Measurements from ENCODE around the gene THG1L.
A peak's percentile ranks its signal among the peaks of the same experiment; 100 is the strongest.

THG1L gene

DNA sequence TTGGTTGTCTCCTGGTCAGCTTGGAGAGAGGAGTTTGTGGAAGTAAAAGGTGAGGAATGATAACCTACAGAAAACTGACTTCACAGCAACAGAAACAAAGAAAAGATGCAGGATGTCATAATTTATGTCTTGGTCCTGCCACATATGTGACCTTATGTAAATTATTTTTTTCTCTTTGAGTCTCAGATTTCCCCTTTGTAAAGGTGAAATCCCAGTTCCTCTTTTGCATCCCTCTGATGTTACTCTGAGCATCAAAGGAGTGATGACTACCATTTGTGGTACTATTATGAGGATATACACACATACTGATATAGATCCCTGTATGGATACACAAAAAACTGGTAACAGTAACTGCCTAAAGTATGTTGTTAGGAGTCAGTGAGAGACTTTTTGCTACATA lies 1.4 kb upstream of the THG1L start:
- no peak for DNase-seq

- no peak for DNase-seq
Observed at GRCh38 chr5:157730900-157731271, 334 bp upstream of the THG1L start.

DNA sequence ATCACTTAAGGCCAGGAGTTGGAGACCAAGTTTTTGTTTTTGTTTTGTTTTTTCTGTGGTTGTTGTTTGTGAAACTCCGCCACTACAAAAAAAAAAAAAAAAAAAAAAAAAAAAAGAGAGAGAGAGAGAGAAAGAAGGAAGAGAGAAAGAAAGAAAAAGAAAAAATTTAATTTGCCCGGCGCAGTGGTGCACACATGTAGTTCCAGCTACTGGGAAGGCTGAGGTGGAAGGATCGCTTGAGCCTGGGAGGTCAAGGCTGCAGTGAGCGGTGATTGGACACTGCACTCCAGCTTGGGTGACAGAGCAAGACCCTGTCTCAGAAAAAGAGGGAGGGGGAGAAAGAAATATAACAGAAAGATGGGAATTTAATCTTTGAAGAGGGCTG lies 902 bp downstream of the THG1L start:
- DNase-seq = no peak

DNA sequence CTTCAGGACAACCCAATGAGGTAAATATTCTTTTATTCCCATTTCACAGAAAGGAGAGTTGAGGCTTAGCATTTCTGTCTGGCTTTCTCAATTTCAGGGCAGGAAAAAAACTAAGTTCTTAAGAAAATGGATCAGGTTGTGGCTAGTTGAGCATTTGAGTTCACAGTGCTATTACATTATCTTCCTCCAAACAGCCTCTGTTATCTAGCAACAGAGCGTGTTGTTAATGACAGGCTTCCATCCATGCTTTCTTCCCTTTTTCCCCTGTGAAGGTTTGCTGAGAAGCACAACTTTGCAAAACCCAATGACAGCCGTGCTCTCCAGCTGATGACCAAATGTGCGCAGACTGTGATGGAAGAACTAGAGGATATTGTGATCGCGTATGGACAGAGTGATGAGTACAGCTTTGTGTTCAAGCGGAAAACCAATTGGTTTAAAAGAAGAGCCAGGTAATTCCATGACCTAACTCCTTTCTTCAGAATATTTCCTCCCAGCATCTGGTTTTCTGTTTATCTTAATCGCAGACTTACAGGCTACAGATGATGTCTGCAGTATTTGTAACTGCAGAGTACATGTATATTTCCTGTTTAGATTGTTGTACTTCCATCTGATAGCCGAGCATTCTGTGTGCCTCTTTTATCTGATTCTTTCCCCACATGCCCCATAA lies 1.5 kb downstream of the THG1L start:
- no peak for DNase-seq

DNA sequence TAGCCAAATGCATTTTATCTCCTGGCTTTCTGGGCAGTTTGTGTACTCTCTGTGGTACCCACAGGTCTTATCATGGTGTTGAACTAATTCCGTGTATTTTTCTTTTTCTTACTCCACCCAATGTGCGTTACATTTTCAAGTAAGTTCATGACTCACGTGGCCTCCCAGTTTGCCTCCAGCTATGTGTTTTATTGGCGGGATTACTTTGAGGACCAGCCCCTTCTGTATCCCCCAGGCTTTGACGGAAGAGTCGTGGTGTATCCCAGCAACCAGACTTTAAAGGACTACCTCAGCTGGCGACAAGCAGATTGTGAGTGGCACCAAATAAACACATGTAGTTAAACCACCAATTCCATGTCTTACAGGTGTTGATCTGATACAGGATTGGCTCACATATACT lies 3.2 kb downstream of the THG1L start:
- DNase-seq = no peak

DNA sequence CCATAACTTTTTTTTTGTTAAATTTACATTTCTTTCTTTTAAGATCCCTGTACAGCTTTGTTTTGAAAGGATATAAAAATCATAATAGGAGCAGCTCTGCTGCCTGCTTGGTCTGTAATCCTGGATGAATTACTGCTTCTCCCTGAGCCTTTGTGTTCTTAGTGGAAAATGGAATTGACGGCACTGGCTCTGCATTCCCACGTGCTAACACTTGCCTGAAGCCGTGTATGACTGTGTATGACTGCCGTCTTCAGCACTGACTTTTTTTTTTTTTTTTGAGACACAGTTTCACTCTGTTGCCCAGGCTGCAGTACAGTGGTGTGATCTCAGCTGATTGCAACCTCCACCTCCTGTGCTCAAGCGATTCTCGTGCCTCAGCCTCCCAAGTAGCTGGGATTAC lies 4.8 kb downstream of the THG1L start:
- no peak for DNase-seq

- no peak for DNase-seq
Observed at GRCh38 chr5:157739388-157740228, 8.4 kb downstream of the THG1L start.

- DNase-seq = peak in 1 of 2 experiments; percentile 63
Observed at GRCh38 chr5:157740229-157740610, 9.0 kb downstream of the THG1L start.

DNA sequence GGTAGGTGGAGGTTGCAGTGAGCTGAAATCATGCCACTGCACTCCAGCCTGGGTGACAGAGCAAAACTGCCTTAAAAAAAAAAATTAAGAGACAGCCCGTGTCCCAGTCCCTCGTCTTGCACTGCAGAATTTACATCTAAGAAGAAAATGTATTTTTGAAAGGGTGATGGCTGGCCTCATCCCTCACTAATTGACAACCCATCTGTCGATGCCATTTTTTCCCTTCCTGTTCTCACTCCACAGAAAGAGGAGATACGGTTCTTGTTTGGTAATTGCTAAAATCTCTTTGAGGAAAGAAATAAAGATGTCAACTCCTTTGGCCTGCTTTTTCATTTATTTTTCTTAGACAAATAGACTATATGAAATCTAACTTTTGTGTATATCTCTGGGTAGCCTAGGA lies 9.9 kb downstream of the THG1L start:
- no peak for DNase-seq

- DNase-seq = peak; percentile 53 to 90
Observed at GRCh38 chr5:157743163-157744050, 12.2 kb downstream of the THG1L start, which contains the start of gene LSM11. Gene LSM11, plus strand, starts transcription at chr5:157743712. Its CDS starts 39 bp downstream, at chr5:157743751.

- peak in 1 of 2 experiments; percentile 60 for DNase-seq
Observed at GRCh38 chr5:157744051-157745011, 13.1 kb downstream of the THG1L start.

- DNase-seq = no peak
Observed at GRCh38 chr5:157745041-157745456, 13.8 kb downstream of the THG1L start.

GRCh38 chr5:157747173-157747740 lies 16.0 kb downstream of the THG1L start:
- no peak for DNase-seq

- DNase-seq = no peak
Observed at GRCh38 chr5:157747766-157748700, 16.8 kb downstream of the THG1L start.

- no peak for DNase-seq
Observed at GRCh38 chr5:157748760-157749461, 17.7 kb downstream of the THG1L start.

DNA sequence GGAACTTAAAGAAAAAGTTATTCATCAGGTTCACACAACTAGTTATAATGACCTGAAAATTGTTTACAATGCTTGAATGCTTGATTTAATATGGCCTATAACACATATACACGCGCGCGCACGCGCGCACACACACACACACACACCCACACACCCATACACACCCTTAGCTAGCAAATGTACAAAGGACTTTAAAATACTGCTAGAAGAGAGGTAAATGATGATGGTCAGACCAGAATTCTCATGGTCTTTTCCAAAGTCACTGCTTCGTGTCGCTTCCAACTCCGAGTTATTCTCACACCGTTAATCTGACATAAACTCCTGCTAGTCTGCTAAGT lies 18.2 kb downstream of the THG1L start:
- DNase-seq = no peak

GRCh38 chr5:157750320-157750719 lies 19.1 kb downstream of the THG1L start:
- DNase-seq = no peak

- no peak for DNase-seq
Observed at GRCh38 chr5:157756122-157756521, 24.9 kb downstream of the THG1L start.

DNA sequence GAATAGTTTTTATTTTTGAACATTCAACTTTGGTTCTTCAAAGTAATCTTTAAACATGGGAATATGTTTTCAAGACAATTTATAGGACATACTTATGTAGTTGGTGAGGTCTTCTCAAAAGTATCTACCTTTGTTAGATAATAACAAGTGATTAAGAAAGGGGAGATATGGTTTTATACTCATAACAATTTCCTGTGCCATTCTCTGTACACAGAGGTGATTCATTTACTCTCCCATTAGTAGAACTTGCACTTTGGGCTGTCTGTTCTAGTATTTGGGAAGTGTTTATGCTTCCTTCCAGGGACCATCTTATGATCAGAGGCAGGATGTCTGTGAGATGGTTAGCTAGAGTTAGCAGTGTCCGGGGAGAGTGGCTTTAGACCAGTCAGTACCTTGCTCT lies 27.5 kb downstream of the THG1L start:
- DNase-seq = no peak

All from NCI-H526 (cell line).